ENCODE results near the gene CD3E. TPM values are rescaled to one million over a fixed set of nuclear protein-coding genes. Genes with fewer than 3 reads are reported as not detected.

The CD3E gene
- total RNA-seq: 1 to 10 TPM in 1 of 2 donors, under 1 TPM in 1; 0.99 to 3.1 TPM

GRCh38 chr11:118304568-118305248, at the start of gene CD3E:
CD3E (plus strand) TSS chr11:118304730; CDS start chr11:118304953, 223 bp downstream.
- H3K36me3 ChIP-seq (replicated peaks in 1 of 2; ENCODE audit: insufficient read depth in 1 of 2, low read depth in 2 of 2): no peaks in the 10 kb centered on the region
- WGBS, 2 donors: 79 to 83% methylated on average over 8 of the region's 8 CpGs
- TF ChIP-seq POLR2A (IDR thresholded peaks at IDR 0.05) (no peak), CTCF (IDR thresholded peaks at IDR 0.05) (no peak)
- H3K4me1 ChIP-seq: no peaks in the 10 kb centered on the region
- no peak within 1 kb of the TSS for H3K27ac ChIP-seq
- H3K27me3 ChIP-seq: no peaks in the 10 kb centered on the region
- ATAC-seq (no peak), DNase-seq (no peak)
- intact Hi-C loops (cut with DNase I): no loop called here
- no peaks in the 10 kb centered on the region for H3K9me3 ChIP-seq
- no peak within 1 kb of the TSS for H3K4me3 ChIP-seq

DNA sequence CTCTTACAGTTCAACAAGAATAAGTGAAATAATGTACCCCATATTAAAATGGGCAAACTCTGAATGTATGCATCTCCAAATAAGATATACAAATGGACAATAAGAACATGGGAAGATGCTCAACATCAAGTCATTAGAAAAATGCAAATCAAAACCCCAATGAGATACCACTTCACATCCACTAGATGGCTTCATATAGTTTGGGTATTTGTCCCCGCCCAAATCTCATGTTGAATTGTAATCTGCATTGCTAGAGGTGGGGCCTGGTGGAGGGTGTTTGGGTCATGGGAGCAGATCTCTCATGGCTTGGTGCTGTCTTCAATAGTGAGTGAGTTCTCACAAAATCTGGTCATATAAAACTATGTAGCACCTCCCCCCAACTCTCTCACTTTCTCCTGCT, 46.1 kb upstream of the CD3E start:
- no peak for DNase-seq
- peaks cover 0 to 4% of the 10 kb centered on the region in 2 donors for H3K36me3 ChIP-seq (replicated peaks in 1 of 2; ENCODE audit: insufficient read depth in 1 of 2, low read depth in 2 of 2)

GRCh38 chr11:118259138-118259537, 45.4 kb upstream of the CD3E start:
- no peaks in the 10 kb centered on the region for H3K27me3 ChIP-seq
- intact Hi-C loops (cut with DNase I): no loop called here
- ATAC-seq (no peak), DNase-seq (no peak)
- no peak overlapping the region for H3K4me3 ChIP-seq
- peaks cover 14% of the 10 kb centered on the region for H3K4me1 ChIP-seq
- no peak for TF ChIP-seq CTCF (IDR thresholded peaks at IDR 0.05)
- TF ChIP-seq POLR2A (IDR thresholded peaks at IDR 0.05): no peak
- H3K36me3 ChIP-seq (replicated peaks in 1 of 2; ENCODE audit: insufficient read depth in 1 of 2, low read depth in 2 of 2): peaks cover 0 to 4% of the 10 kb centered on the region in 2 donors
- no peak overlapping the region for H3K27ac ChIP-seq
- WGBS, 2 donors: 98 to 100% methylated on average over 1 of the region's 1 CpG
- H3K9me3 ChIP-seq: no peaks in the 10 kb centered on the region

More for the DNA sequence above, 46.1 kb upstream of the CD3E start:
- no peak for ATAC-seq
- H3K4me3 ChIP-seq: no peak overlapping the region
- no peaks in the 10 kb centered on the region for H3K27me3 ChIP-seq
- intact Hi-C loops (cut with DNase I): no loop called here
- 0% methylated on average over 1 of the region's 1 CpG for WGBS, 2 donors
- TF ChIP-seq POLR2A (IDR thresholded peaks at IDR 0.05): no peak
- TF ChIP-seq CTCF (IDR thresholded peaks at IDR 0.05): peak in 1 of 7 experiments; percentile 5
- peaks cover 14% of the 10 kb centered on the region for H3K4me1 ChIP-seq
- no peaks in the 10 kb centered on the region for H3K9me3 ChIP-seq
- H3K27ac ChIP-seq: no peak overlapping the region

GRCh38 chr11:118260353-118260752, 44.2 kb upstream of the CD3E start:
- H3K4me3 ChIP-seq: no peak overlapping the region
- no peaks in the 10 kb centered on the region for H3K9me3 ChIP-seq
- peaks cover 23% of the 10 kb centered on the region for H3K4me1 ChIP-seq
- DNase-seq (no peak), ATAC-seq (no peak)
- H3K27me3 ChIP-seq: no peaks in the 10 kb centered on the region
- intact Hi-C loops (cut with DNase I): no loop called here
- no peak overlapping the region for H3K27ac ChIP-seq
- WGBS, 2 donors: 77 to 87% methylated on average over 3 of the region's 3 CpGs
- TF ChIP-seq POLR2A (IDR thresholded peaks at IDR 0.05) (no peak), CTCF (IDR thresholded peaks at IDR 0.05) (no peak)
- H3K36me3 ChIP-seq (replicated peaks in 1 of 2; ENCODE audit: insufficient read depth in 1 of 2, low read depth in 2 of 2): peaks cover 0 to 4% of the 10 kb centered on the region in 2 donors

GRCh38 chr11:118263112-118263511, 41.4 kb upstream of the CD3E start:
- peak overlapping the region in 1 of 2 donors; percentile 11 for H3K4me3 ChIP-seq
- DNase-seq (peak in 2 of 4 donors; percentile 15 to 20), ATAC-seq (no peak)
- intact Hi-C loops (cut with DNase I): no loop called here
- no peaks in the 10 kb centered on the region for H3K27me3 ChIP-seq
- 13 to 22% methylated on average over 4 of the region's 4 CpGs for WGBS, 2 donors
- peak overlapping the region; percentile 78 to 91 (median 85) for H3K27ac ChIP-seq
- TF ChIP-seq POLR2A (IDR thresholded peaks at IDR 0.05) (no peak), CTCF (IDR thresholded peaks at IDR 0.05) (no peak)
- H3K9me3 ChIP-seq: no peaks in the 10 kb centered on the region
- H3K36me3 ChIP-seq (replicated peaks in 1 of 2; ENCODE audit: insufficient read depth in 1 of 2, low read depth in 2 of 2): peaks cover 0 to 2% of the 10 kb centered on the region in 2 donors
- peaks cover 32% of the 10 kb centered on the region for H3K4me1 ChIP-seq

Data from body of pancreas (tissue), 4 donors.